A549 (cell line): ENCODE measurements around the gene P2RX6. TPM values are rescaled to one million over a fixed set of nuclear protein-coding genes. Genes with fewer than 3 reads are reported as not detected.
"Not testable (repeated sequence)": the region's sequence is repeated elsewhere in the genome, so short reads cannot be mapped to it uniquely, and the experiment has no call there.

Source experiments
- ATAC-seq, 2 experiments: fragments of 200-7000 bp in 1 of 2; fragments of >200 bp in 1 of 2; cut with Nextera tagmentation in 1 of 2; cut with Tn5 transposase in 1 of 2; 3 replicates each; pipeline versions ENCODE4 v1.8.0 to v1.9.1; 2018 to 2020; ENCODE audit warnings: mild to moderate bottlenecking in 1 of 2, moderate library complexity in 1 of 2
- CTCF ChIA-PET: fragments of 300-600 bp; sonication (Branson Sonifier 250); formaldehyde crosslinking; extraction: SDS; loops from one replicate; lab custom pipeline; 2021; ENCODE audit warnings: antibody characterized with exemption, inconsistent platforms; lab: Yijun Ruan, JAX
- POLR2A ChIA-PET: fragments of 350-600 bp; formaldehyde crosslinking; extraction: SDS; loops from one replicate; lab custom pipeline; 2021; ENCODE audit warnings: antibody characterized with exemption, inconsistent platforms; lab: Yijun Ruan, JAX
- DNase-seq, 2 experiments: peaks; one replicate each; pipeline versions ENCODE4 v3.0.0 to v3.0.0-alpha.2; 2011 to 2016; ENCODE audit warnings: low read depth in 1 of 2, low spot score in 1 of 2
- FAIRE-seq: peaks from 2 replicates; lab custom pipeline; 2011; peaks lifted over from hg19 to GRCh38; lab: Jason Lieb, UNC
- H3K27ac ChIP-seq, 2 experiments: fragments of >200 bp; sonication (Bioruptor Twin); formaldehyde crosslinking; 3 replicates each; pipeline ENCODE4 v1.5.1; 2016 to 2017
- H3K4me1 ChIP-seq: fragments of >200 bp; sonication (Bioruptor Twin); formaldehyde crosslinking; 3 replicates; pipeline ENCODE4 v1.6.1; 2016
- H3K4me2 ChIP-seq: fragments of >200 bp; sonication (Bioruptor Twin); formaldehyde crosslinking; 3 replicates; pipeline ENCODE4 v1.6.1; 2016
- H3K4me3 ChIP-seq: fragments of >200 bp; sonication (Bioruptor Twin); formaldehyde crosslinking; 3 replicates; pipeline ENCODE4 v1.5.1; 2016
- H3K9me3 ChIP-seq: fragments of >200 bp; sonication (Bioruptor Twin); formaldehyde crosslinking; 3 replicates; pipeline ENCODE4 v1.6.1; 2016
- BHLHE40 ChIP-seq: IDR thresholded peaks from 2 replicates; pipeline ENCODE4 v1.6.1; 2012; ENCODE audit warnings: low read depth, low read length, inconsistent platforms
- CBX2 ChIP-seq: fragments of 200-600 bp; sonication (generic); IDR thresholded peaks from 2 replicates; pipeline ENCODE4 v1.6.1; 2016; ENCODE audit warnings: low read depth, mild to moderate bottlenecking, borderline replicate concordance
- CEBPB ChIP-seq, 2 experiments: fragments of >200 bp in 1 of 2; sonication (Bioruptor Twin) in 1 of 2; formaldehyde crosslinking in 1 of 2; IDR thresholded peaks; 2 replicates each; pipeline ENCODE4 v1.6.1; 2012 to 2016
- E2F6 ChIP-seq: IDR thresholded peaks from 2 replicates; pipeline ENCODE4 v1.6.1; 2012; ENCODE audit warnings: low read depth, borderline replicate concordance
- EHF ChIP-seq: fragments of 250-450 bp; sonication (Bioruptor Pico); IDR thresholded peaks from 2 replicates; pipeline ENCODE4 v1.5.0; 2020; ENCODE audit warnings: mild to moderate bottlenecking
- GATA3 ChIP-seq: IDR thresholded peaks from 2 replicates; pipeline ENCODE4 v1.6.1; 2012; ENCODE audit warnings: borderline replicate concordance
- KDM1A ChIP-seq: fragments of 200-600 bp; sonication (generic); IDR thresholded peaks from 2 replicates; pipeline ENCODE4 v1.6.1; 2016; ENCODE audit warnings: low read depth, mild to moderate bottlenecking
- MAX ChIP-seq: IDR thresholded peaks from 2 replicates; pipeline ENCODE4 v1.6.1; 2012
- NFE2L2 ChIP-seq: fragments of 150-350 bp; conservative IDR thresholded peaks from 2 replicates; pipeline ENCODE4 v1.6.1; 2014; ENCODE audit warnings: low read length
- REST ChIP-seq: fragments of 200-600 bp; sonication (generic); IDR thresholded peaks from 2 replicates; pipeline ENCODE4 v1.6.1; 2016; ENCODE audit warnings: antibody characterized with exemption, mild to moderate bottlenecking, moderate library complexity
- WGBS: methylation state at CpG from one replicate; pipeline ENCODE4 v1.1.6; 2017; ENCODE audit errors: missing lambda C conversion rate; 5-methylcytosine and 5-hydroxymethylcytosine counted together
- polyA plus RNA-seq, 4 experiments: library from polyadenylated mRNA; depleted of rRNA in 3 of 4; stranded (reverse); fragments of >200 nt; fragmentation: RNase III in 1 of 4; extraction: RNeasy Plus Mini Kit Qiagen cat#74134 plus additional on column Dnase treatment in 1 of 4; gene quantifications; 2 replicates in 3 of 4; 3 replicates in 1 of 4; pipeline ENCODE4 v1.2.3, GENCODE V29; 2011 to 2017
- TF ChIP-seq, protein P1 (sequence below): fragments of >200 bp; sonication (Bioruptor Twin); formaldehyde crosslinking; IDR thresholded peaks from 3 replicates; pipeline ENCODE4 v1.6.1; 2016
- TF ChIP-seq, protein P2 (sequence below): fragments of 450-650 bp; IDR thresholded peaks from 2 replicates; pipeline ENCODE4 v1.6.1; 2014; ENCODE audit warnings: antibody characterized with exemption

The P2RX6 gene
- polyA plus RNA-seq, 2 of the 4 experiments (the other 2 are of a cell fraction) = 0.67 to 0.92 TPM

- no peak for TF ChIP-seq CEBPB (IDR thresholded peaks at IDR 0.05)
- no peak for TF ChIP-seq MAX
- TF ChIP-seq CBX2 = no peak
- no peak for TF ChIP-seq E2F6
- TF ChIP-seq EHF = no peak
- no peak for TF ChIP-seq NFE2L2
- no peak for TF ChIP-seq GATA3
- H3K27ac ChIP-seq = no peak overlapping the region
- no peaks in the 10 kb centered on the region for H3K9me3 ChIP-seq
- 54% methylated on average over 4 of the region's 5 CpGs for WGBS
- ChIA-PET POLR2A (no interaction called here), CTCF (interaction anchor here (1.0 kb wide), 1 partner anchor 35 kb away, joined by 3 read pairs; no protein-coding TSS in a partner anchor)
- ATAC-seq (no peak), FAIRE-seq (no peak), DNase-seq (no peak)
- no peak overlapping the region for H3K4me3 ChIP-seq
- H3K4me1 ChIP-seq = peaks cover 2% of the 10 kb centered on the region; the same call in 1 of the 3 replicates
- no peak overlapping the region for H3K4me2 ChIP-seq
Measured at GRCh38 chr22:21069375-21069774, 54.4 kb downstream of the P2RX6 start.

DNA sequence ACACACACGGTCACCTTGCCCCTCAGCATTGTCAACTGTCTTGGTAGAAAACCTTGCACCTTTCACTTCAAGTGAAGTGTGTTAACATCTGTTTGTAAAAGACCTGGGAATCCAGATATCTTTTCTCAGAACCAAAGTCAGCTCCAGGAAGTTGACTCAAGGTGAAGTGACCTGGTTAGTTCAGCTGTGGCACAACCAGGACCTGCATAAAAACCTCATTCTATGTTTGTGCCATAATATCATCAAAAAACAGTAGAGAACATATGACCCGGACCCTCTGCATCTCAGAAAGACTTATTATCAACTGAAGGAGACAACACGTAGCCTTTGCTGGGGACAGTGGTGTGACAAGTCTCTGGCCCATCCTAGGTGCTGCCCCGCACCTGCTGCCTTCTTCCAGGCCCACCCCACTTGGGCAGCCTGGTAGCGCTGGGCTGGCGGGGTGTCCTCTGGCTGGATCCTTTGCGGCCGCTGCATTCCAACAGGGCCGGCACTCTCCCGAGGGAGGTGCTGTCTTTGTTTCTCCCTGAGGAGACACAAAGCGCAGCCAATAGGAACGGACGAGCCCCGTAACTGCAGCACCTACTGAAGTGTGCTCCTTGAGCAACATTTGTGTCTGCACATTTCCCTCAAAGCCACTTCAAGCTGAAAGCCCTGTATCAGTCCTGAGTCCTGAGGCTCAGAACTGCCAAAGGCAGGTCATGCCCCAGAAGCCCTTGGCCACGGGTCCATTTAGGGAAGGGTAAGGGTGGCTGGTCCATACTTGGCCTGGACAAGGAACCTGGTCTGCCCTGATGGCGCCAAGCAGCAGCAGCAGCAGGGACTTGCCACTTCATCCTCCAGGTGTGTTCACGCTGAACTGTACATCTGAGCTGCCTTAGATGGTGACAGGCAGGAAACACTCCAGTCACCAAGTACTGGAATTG is 56.0 kb downstream of the P2RX6 start:
- H3K4me1 ChIP-seq = peaks cover 3% of the 10 kb centered on the region; the same call in 1 of the 3 replicates
- WGBS = 56% methylated on average over 12 of the region's 17 CpGs
- no peaks in the 10 kb centered on the region for H3K9me3 ChIP-seq
- H3K27ac ChIP-seq = no peak overlapping the region
- H3K4me3 ChIP-seq = no peak overlapping the region
- TF ChIP-seq, protein P1, sequence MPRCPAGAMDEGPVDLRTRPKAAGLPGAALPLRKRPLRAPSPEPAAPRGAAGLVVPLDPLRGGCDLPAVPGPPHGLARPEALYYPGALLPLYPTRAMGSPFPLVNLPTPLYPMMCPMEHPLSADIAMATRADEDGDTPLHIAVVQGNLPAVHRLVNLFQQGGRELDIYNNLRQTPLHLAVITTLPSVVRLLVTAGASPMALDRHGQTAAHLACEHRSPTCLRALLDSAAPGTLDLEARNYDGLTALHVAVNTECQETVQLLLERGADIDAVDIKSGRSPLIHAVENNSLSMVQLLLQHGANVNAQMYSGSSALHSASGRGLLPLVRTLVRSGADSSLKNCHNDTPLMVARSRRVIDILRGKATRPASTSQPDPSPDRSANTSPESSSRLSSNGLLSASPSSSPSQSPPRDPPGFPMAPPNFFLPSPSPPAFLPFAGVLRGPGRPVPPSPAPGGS = no peak
- no peak for TF ChIP-seq BHLHE40
- no peak for TF ChIP-seq REST
- TF ChIP-seq, protein P2, sequence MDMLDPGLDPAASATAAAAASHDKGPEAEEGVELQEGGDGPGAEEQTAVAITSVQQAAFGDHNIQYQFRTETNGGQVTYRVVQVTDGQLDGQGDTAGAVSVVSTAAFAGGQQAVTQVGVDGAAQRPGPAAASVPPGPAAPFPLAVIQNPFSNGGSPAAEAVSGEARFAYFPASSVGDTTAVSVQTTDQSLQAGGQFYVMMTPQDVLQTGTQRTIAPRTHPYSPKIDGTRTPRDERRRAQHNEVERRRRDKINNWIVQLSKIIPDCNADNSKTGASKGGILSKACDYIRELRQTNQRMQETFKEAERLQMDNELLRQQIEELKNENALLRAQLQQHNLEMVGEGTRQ = no peak
- TF ChIP-seq KDM1A = no peak
- ChIA-PET CTCF (no interaction called here), POLR2A (no interaction called here)
- DNase-seq = no peak
- H3K4me2 ChIP-seq = no peak overlapping the region
- no peak for FAIRE-seq
- no peak for ATAC-seq

DNA sequence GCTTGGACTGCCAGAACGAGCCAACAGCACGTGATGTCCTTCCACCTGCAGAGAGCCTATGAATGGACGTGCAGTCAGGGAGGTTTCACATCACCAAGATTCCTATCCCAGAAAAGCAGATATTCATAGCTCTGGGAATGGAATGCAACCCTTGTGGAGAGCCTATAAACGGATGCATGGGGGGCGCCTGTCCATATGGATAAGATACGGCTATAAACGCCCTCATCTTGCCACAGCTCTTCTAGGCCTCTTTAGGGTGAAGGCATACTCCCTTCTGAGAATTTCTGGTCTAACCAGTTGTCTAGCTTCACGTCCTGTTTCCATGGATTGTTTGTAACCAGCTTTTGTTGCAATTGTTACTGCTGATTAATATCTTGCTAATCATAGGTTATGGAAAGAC is 56.8 kb downstream of the P2RX6 start:
- FAIRE-seq, POLR2A ChIA-PET: not testable (repeated sequence)

More for the DNA sequence above, 56.8 kb downstream of the P2RX6 start:
- not testable (repeated sequence) for DNase-seq, H3K4me2 ChIP-seq, H3K27ac ChIP-seq, H3K4me1 ChIP-seq, H3K4me3 ChIP-seq, ATAC-seq, H3K9me3 ChIP-seq
- CTCF ChIA-PET = interaction anchor here (0.8 kb wide), 1 partner anchor 30 kb away, joined by 4 read pairs; no protein-coding TSS in a partner anchor
- 64% methylated on average over 8 of the region's 8 CpGs for WGBS
